H54 (cell line): Measurements from ENCODE around the gene IL1RL2.

ENCODE experiments used
- DNase-seq: peaks from one replicate; pipeline ENCODE4 v3.0.0; 2011; ENCODE audit warnings: low spot score, mixed read lengths; ENCODE audit not compliant: insufficient read length
- FAIRE-seq: peaks from 3 replicates; lab custom pipeline; 2011; peaks lifted over from hg19 to GRCh38; lab: Jason Lieb, UNC
- POLR2A ChIP-seq: IDR thresholded peaks from 2 replicates; pipeline ENCODE4 v1.6.1; 2011; ENCODE audit warnings: low read depth, mild to moderate bottlenecking, low read length

The IL1RL2 gene

DNA sequence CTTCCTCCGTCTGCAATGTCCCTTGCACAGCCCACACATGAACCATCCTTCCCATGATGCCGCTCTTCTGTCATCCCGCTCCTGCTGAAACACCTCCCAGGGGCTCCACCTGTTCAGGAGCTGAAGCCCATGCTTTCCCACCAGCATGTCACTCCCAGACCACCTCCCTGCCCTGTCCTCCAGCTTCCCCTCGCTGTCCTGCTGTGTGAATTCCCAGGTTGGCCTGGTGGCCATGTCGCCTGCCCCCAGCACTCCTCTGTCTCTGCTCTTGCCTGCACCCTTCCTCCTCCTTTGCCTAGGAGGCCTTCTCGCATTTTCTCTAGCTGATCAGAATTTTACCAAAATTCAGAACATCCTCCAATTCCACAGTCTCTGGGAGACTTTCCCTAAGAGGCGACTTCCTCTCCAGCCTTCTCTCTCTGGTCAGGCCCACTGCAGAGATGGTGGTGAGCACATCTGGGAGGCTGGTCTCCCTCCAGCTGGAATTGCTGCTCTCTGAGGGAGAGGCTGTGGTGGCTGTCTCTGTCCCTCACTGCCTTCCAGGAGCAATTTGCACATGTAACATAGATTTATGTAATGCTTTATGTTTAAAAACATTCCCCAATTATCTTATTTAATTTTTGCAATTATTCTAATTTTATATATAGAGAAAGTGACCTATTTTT lies 8.9 kb upstream of the IL1RL2 start:
- DNase-seq (no peak), FAIRE-seq (no peak)
- no peak for TF ChIP-seq POLR2A

DNA sequence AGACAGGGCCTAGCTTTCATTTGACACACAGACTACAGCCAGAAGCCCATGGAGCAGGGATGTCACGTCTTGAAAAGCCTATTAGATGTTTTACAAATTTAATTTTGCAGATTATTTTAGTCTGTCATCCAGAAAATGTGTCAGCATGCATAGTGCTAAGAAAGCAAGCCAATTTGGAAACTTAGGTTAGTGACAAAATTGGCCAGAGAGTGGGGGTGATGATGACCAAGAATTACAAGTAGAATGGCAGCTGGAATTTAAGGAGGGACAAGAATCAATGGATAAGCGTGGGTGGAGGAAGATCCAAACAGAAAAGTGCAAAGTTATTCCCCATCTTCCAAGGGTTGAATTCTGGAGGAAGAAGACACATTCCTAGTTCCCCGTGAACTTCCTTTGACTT lies 7.8 kb upstream of the IL1RL2 start:
- DNase-seq (no peak), FAIRE-seq (no peak)
- TF ChIP-seq POLR2A, result no peak

GRCh38 chr2:102179788-102180686 lies 6.8 kb upstream of the IL1RL2 start:
- no peak for DNase-seq
- FAIRE-seq, result no peak
- TF ChIP-seq POLR2A, result no peak

DNA sequence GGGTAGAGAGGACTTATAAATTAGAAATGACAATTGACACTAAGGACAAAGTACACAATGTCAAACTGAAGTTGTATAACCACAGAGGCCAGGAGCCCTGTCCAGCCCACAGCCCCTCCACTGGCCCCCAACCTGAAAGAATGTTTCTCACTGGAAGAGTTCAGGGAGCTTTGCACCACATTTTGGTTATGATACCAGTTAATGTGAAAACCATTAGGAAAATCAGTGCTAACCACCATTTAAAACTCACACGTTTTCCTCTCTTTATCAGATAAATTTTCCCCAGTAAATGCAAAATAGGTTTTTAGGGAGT lies 6.2 kb upstream of the IL1RL2 start:
- DNase-seq, result no peak
- FAIRE-seq, result no peak
- TF ChIP-seq POLR2A, result no peak

DNA sequence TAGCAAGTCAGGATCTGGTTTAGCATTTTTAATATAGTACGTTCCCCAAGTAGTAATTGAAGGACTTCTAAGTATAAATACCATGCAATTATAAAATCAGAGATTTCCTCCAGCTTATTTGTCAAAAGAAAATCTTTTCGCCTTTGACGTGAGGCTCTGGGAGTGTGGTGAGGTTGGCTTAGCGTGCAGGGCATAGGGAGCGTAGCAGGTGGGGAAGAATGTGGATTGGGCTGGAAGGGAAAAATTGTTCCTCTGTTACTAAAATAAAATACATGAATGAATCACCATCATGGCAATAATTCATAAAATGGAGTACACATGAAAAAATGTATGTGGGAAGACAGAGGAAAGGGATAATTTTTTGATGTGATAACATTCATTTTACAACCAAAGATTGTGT lies 5.4 kb upstream of the IL1RL2 start:
- DNase-seq (no peak), FAIRE-seq (no peak)
- TF ChIP-seq POLR2A, result no peak

DNA sequence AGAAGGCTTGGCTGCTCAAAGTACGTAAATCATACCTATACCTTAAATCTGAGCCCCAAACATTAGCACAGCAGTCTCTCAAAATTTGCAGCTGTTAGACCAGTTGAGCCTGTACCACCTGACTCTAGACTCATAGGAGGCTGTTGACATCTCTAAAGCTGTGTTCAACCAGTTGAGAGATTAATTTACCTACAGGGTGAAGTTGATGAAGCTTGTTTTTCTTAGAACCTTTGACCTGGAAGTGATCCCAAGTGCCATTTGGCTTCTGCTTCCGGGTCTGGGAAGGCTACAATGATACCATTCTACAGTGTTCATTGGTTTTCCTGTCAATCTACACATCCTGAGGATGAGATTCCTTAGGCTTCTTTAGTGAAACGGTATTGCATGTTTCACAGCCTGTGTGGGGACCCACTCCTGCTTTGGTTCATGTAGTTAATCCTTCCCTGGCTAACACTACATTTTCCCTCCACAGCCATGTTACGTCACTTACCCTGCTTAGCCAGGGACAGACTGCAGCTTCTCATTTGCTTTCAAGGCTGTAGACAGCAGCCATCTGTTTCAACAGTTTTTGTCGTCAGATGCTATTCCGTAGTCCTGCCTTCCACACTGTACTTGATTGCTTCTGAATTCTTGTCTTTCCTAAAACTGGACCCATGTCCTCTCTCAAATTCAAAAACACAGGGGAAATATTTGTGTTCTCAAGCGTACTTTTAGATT lies 4.7 kb upstream of the IL1RL2 start:
- FAIRE-seq (no peak), DNase-seq (no peak)
- no peak for TF ChIP-seq POLR2A

- TF ChIP-seq POLR2A, result no peak
- DNase-seq (no peak), FAIRE-seq (no peak)
These were observed 2.8 kb upstream of the IL1RL2 start for GRCh38 chr2:102184018-102184417.

GRCh38 chr2:102184568-102184967 lies 2.3 kb upstream of the IL1RL2 start:
- no peak for DNase-seq
- no peak for FAIRE-seq
- no peak for TF ChIP-seq POLR2A

GRCh38 chr2:102185347-102185746 lies 1.5 kb upstream of the IL1RL2 start:
- FAIRE-seq (no peak), DNase-seq (no peak)
- TF ChIP-seq POLR2A, result no peak

DNA sequence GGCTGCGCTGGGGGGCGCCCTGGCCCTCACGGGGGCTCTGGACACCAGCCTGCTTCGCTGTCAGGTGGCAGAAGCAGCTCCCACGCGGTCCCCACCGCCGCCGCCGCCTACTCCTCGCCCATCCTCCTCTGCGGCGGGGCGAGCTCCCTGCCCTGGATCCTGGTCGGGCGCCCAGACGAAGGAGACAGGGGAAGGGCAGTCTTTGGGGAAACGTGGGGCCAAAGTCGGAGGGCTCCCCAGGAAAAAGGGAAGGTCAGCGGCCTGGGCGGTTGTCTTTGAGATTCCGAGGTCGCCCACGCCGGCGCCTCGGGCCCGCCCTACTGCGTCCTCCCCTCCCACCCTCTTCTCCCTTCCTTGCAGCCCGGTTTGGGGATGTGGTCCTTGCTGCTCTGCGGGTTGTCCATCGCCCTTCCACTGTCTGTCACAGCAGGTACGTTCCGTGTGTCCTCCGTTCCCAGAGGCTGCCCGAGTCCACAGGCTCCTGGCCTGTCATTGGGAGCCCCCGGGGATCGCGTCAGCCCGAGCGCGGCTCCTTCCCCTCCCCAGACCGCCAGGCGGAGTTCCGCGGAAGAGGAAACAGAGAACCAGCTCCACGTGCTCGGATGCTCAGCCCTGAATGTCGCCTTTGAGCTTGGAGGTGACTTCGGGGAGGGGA lies 800 bp downstream of the IL1RL2 start:
- DNase-seq (no peak), FAIRE-seq (no peak)
- no peak for TF ChIP-seq POLR2A

- DNase-seq (no peak), FAIRE-seq (no peak)
- no peak for TF ChIP-seq POLR2A
These were observed 3.7 kb downstream of the IL1RL2 start for GRCh38 chr2:102190430-102191107.

- TF ChIP-seq POLR2A, result no peak
- no peak for FAIRE-seq
- DNase-seq, result no peak
These were observed 4.7 kb downstream of the IL1RL2 start for GRCh38 chr2:102191501-102191900.

- no peak for DNase-seq
- no peak for FAIRE-seq
- no peak for TF ChIP-seq POLR2A
These were observed 6.3 kb downstream of the IL1RL2 start for GRCh38 chr2:102193074-102193473.

DNA sequence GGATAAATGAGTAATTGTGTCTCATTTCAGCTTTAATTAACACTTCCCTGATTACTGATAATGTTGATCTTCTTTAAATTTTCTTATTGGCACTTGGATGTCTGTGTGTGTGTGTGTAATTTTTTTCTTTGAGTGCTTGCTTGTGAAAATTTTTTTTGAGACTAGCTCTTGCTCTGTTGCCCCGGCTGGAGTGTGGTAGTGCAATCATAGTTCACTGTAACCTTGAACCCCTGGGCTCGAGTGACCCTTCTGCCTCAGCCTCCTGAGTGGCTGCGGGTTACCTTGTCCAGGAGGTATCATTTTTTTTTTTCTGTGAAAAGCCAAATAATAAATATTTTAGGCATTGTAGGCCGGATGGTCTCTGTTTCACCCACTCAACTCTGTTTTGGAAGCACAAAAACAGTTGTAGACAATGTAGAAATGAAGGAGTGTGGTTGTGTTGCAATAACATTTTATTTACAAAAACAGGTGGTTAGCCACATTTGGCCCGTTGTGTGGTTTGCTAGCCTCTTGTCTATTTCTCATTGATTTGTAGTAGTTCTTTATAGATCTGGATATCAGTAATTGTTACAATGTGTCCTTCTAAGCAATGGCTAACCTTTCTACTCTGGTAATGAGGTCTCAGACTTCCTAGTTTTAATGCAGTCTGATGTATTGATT lies 7.9 kb downstream of the IL1RL2 start:
- no peak for FAIRE-seq
- no peak for TF ChIP-seq POLR2A
- no peak for DNase-seq
